GM18517 (cell line): ENCODE measurements around the gene CTNNA3.
"Not testable (repeated sequence)": the region's sequence is repeated elsewhere in the genome, so short reads cannot be mapped to it uniquely, and the experiment has no call there.

ENCODE experiments used
- ATAC-seq: cut with Tn5 transposase; IDR thresholded peaks from one replicate; pipeline ENCODE4 v1.9.1; 2021; ENCODE audit warnings: mild to moderate bottlenecking, moderate library complexity; ENCODE audit not compliant: unreplicated experiment

CTNNA3 gene

DNA sequence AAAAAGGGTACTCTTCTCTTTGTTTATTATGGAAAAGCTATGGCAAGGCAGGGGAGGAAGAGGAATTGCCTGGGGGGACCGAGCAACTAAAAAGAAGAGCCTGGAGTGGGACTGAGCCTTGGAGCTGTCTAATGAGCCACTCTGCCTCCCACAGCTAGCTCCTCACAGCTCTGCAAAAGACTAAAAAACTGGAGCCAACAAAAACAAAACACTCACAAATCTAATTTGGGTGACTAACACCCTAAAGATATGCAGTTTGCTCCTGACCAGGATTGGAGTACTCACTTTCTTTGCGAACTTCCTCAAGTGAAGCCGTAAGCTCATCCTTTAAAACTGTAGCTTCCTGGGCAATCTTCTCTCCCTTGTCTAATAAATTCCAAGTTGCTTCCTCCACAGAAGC, 89.4 kb downstream of the CTNNA3 start:
- ATAC-seq: no peak

DNA sequence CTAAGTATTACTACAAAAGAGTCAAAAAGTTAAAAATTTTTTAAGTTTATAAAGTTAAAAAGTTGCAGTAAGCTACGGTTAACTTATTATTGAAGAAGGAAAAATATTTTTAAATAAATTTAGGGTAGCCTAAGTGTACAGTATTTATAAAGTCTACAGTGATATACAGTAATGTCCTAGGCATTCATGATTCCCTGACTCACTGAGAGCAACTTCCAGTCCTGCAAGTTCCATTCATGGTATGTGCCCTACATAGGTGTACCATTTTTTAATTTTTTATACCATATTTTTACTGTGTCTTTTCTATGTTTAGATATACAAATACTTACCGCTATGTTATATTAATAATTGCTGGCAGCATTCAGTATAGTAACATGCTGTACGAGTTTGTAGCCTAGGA, 92.3 kb downstream of the CTNNA3 start:
- ATAC-seq: no peak

DNA sequence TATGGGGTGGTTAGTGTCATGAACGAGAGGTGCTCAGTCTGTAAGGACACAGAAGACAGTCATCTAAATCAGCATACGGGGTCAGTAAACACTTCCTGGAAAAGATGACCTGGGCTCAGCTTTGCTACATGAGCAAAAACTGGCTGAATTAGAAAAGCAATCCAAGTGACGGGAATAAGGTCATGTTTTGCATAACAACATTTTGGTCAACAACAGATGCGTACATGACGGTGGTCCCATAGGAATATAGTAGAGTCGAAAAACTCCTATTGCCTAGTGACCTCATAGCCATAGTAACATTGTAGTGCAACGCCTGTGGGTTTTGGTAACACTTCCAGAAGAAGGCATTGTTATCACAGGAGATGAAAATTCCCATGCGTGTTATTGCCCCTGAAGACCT, 92.9 kb downstream of the CTNNA3 start:
- no peak for ATAC-seq

DNA sequence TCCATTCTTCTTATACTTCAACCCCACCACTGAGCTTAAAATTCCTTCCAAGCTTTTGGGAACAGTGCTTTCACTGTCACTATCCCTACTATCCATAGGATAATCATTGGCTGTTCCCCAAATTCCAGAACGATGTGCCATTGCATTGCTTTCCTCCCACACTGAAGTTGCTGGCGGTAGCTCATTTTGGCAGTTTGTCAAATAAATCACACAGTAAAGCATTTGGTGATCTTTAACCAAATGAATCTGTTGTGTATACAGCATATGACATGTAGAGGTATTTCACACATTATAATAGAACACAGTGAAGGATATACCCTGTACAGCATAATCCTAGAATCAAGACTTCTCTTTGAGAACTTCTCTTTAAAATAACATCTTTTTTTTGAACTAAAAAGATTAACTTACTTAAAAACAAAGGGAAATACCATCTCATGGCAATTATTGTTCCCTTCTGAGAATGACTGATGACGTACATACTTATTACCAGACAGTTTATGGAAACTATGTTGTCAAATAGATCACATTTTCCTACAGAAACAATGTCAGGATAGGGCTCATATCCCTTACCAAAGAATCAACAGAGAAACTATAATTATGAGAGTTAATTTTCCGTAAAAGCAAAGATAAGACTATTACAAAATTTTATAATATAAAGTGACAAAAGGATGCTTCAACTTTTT, 93.6 kb downstream of the CTNNA3 start:
- no peak for ATAC-seq

DNA sequence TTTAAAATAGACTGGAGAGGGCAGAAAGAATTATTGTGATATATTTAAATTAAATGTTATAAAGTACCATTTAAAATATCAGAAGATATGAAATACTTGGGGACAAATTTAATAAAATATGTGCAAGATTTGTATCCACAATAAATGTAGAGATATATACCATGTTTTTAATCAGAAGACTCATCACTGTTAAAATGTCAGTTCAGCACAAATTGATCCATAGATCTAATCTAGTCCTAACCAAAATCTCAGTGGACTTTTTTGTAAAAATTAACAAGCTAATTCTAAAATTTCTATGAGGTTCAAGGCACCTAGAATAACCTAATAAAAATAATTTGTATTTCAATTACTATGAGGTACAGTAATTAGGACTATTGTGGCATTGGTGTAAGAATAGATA, 96.4 kb downstream of the CTNNA3 start:
- ATAC-seq: no peak

DNA sequence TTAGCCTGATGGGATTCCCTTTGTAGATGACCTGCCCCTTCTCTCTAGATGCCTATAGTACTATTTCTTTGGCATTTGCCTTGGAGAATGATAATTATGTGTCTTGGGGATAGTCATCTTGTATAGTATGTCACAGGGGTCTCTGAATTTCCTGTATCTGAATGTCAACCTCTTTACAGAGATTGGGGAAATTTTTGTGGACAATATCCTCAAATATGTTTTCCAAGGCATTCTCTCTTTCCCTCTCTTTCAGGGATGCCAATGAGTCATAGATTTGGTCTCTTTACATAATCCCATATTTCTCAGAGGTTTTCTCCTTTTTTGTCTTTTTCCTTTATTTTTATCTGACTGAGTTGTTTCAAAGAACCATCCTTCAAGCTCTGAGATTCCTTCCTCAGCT, 99.4 kb downstream of the CTNNA3 start:
- ATAC-seq: no peak

DNA sequence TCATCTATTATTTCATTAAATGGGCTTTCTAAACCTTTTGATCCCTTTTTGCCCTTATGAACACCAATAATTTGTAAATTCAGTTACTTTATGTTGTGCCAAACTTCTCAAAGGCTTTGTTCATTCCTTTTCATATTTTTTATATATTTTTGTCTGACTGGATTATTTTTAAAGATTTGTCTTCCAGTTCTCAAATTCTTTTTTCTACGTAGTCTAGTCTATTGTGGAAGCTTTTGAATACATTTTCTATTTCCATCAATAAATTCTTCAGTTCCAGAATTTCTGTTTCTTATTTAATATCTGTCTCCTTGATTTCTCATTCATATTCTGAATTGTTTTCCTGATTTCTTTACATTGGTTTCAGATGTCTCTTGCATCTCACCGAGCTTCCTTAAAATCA, 108.2 kb downstream of the CTNNA3 start:
- no peak for ATAC-seq

DNA sequence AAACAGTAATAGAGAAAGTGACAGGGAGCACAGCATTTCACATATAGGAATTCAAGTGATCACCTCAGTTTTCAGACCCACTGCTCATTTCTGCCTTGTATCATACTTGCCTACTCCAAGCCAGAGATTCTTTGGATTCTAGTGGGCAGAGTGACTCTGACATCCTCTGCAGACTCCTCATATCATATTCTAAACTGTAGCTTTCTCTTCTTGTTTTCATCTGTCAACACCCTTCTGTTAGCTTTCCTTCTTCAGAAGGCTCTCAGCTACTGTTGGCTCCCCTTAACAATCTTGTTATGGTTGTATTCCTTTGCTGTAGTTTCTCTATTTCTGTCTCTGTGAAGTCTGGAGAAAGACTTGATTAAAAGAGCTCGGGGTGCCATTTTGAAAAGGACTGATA, 120.5 kb downstream of the CTNNA3 start:
- no peak for ATAC-seq

DNA sequence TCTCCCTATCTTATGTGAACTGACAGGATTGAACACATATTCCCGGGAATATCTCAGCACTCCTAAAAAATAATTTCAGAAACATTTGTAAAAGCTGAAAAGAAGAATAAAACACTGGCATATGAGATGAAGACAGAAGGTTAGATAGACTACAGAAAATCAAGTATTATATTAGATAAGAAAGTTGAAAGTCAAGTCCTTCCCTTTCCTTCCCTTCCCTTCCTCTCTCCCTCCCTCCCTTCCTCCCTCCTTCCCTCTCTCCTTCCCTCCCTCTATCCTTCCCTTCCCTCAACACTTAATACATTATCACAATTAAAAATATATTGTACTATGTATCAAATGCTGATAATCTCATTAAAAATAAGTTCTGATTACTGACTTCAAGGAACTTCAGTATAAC, 122.5 kb downstream of the CTNNA3 start:
- no peak for ATAC-seq

DNA sequence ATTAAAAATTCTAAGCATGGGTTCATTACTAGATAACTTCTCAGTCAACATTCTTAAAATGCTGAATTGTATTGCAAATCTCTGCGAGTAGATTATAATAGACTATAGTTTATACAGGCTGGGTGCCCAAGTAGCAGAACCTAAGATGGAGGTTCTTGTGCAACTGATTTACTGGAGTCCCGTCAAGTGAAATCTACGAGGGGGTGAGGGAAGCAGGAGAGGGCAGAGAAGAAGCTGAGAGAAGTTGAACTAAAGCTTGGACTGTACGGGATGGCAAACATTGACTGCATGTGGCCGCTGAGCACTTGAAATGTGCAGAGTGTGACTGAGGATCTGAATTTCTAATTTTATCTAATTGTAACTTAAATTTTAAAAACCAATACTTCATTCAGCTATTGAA, 124.5 kb downstream of the CTNNA3 start:
- no peak for ATAC-seq

DNA sequence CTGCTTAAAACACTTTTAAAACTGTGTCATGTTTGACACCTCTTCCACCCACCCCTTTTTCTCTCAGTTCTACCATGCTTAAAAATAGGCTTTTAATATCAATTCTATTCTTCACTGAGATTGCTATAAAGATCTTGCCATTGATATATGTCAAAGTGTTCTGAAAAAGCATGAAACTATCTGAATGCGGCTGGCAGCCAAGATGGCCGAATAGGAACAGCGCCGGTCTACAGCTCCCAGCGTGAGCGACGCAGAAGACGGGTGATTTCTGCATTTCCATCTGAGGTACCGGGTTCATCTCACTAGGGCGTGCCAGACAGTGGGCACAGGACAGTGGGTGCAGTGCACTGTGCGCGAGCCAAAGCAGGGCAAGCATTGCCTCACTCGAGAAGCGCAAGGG, 137.7 kb downstream of the CTNNA3 start:
- ATAC-seq: not testable (repeated sequence)

DNA sequence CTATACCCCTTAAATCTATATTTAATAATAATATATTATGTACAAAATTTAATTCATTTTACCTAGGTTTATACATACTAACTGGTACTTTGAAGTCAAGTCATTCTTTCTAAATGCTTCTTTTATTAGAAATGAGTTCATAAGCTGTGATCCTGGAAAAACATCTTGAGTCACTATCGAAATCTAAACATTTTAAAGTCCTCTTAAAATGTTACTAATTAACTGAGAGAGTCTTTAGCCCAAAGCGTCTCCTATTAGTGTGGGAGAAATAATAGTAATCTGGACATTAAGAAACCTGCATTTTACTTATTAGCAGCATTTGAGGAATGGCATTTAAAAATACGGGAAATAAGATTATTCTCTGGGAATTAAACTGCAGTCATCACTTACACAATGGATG, 142.7 kb downstream of the CTNNA3 start:
- ATAC-seq: no peak

DNA sequence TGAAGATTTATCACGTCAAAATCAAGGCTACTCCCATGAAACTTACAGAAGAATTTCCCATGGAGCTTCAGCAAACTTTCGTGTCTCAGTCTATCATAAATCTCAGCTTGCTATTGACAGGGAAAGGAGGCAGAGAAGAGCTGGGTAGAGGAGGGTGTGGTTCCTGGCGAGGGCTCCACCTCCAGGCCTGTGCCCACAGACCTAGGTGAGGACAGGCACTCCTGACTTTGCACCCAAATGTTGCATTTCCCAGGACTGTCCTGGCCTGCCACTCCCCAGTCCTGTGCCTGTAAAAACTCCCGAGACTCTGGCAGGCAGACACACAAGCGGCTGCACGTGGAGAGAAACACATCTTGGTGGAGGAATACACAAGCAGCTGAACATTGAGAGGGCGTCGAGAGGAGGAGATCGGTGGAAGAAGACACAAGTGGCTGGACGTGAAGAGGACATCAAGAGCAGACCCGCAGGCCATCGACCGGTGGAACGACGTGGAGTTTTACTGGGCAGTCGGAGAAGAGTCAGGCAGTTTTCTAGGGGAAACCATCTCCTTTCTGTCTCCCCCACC, 145.1 kb downstream of the CTNNA3 start:
- no peak for ATAC-seq

DNA sequence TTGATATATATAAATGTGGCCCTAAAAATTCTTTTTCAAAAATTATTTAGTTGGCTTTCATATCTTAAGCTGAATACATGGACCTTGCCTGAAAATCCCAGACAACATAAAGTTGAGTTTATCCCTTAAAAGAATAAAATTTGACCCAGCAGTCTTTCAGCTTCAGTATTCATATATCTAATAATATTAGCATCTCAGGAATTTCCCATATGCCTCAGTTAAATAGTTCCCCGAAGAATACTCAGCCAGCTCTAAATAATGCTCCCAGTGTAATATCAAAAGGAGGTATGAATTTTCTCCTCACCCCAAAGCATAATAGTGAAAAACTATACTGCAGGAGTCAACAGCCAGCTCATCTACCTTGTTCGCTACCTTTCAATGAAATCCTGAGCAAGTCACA, 145.9 kb downstream of the CTNNA3 start:
- ATAC-seq: no peak

DNA sequence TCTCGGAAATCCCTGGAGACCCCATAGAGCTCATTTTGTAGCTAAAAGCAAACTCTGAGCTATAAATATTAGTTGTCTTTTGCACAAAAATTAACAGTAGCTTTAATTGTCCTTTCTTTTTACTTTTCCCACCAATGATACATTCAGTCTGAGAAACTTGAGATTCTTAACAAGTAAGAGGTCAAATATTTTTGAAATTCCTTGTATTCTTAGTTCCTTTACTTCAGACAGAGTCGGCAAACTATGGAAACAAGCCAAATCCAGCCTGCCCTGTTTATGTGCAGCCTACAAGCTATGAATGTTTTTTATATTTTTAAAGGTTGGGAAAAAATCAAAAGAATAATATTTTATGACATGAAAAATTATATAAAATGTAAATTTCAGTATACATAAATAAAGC, 146.6 kb downstream of the CTNNA3 start:
- no peak for ATAC-seq

DNA sequence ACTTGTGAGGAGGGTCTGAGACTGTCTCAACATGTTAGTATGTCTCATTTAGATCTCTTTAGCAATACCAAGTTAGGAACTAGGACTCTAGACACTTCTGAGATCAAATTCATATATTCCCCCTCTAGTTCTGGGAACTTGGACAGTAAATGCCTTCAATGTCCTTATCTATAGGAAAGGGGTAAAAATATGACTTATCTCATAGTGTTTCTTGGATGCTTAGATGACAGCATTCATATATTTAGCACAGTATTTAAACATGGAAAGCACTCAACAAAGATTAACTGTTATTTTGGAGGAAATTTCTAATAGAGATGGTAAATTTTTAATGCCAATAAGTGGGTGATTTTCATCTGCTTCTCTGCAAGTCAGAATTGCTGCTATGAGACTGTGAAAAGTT, 154.6 kb downstream of the CTNNA3 start:
- ATAC-seq: no peak

DNA sequence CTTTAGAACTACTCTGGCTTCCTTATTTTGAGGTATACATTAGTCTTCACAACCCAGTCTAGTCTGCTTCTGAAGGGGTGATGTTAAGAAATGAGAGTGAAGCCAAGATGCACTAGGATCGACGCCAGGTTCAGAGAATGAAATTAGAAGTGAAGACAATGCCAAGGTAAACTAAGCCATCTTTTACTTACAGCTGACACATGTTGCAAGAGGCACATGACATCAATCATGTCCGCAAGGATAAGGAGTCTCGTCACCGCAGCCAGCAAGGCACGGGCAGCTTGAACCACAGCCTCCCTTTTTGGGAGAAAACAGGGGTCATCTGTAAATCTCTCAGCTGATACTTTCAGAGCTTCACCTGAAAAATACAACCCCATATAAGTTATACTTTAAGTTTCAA, 156.7 kb downstream of the CTNNA3 start:
- no peak for ATAC-seq

DNA sequence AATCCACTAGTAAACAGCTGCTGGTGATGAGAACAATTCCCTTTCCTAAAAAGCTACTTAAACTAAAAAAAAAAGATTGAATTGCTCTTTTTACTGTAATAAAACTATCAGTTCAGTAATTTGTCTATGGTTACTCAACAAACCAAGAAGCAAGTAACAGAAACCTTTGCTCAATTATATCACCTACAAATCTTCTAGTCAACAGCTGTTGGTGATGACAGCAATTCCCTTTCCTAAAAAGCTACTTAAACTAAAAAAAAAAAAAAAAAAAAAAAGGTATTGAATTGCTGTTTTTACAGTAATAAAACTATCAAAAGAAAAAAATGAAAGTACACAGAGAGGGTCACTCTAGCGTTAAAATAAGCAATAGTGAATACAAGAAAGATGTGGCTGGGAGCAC, 158.1 kb downstream of the CTNNA3 start:
- ATAC-seq: no peak

DNA sequence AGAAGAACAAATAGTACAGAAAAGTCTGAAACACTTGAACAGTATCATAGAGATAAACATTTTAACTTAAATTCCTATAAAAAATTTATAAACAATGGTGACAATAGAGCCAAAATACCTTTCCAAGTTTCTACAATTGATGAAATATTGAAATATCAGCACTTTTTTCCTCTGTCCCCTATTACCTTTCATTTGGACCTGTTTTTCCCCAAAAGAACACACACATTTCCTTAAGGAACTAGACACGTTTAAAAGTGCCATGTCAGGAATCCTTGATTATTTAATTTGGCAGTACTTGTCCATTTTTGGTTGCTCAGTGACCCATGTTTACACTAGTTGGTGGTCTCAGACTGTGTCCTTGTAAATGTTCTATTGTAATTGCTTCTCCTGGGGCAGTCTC, 162.6 kb downstream of the CTNNA3 start:
- ATAC-seq: no peak

DNA sequence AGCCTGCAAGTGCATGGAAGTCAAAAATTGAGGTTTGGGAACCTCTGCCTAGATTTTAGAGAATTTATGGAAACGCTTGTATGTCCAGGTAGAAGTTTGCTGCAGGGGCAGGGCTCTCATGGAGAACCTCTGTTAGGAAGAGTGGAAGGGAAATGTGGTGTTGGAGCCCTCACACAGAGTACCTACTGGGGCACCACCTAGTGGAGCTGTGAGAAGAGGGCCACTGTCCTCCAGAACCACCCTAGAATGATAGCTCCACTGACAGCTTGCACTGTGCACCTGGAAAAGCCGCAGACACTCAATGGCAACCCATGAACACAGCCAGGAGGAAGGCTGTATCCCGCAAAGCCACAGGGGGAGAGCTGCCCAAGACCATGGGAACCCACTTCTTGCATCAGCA, 165.0 kb downstream of the CTNNA3 start:
- ATAC-seq: not testable (repeated sequence)

DNA sequence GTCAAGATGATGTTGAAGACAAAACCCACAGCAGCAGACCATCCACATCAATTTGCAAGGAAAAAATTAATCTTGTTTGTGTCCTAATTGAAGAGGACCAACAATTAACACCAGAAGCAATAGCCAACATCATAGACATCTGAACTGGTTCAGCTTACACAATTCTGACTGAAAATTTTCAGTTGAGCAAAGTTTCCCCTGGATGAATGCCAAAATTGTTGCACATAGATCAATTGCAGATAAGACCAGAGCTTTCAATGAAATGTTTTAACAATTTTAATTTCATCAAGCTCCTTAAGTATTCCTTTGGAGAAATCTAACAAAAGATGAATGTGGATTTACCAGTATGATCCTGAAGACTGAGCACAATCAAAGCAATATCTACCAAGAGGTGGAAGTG, 168.6 kb downstream of the CTNNA3 start:
- ATAC-seq: no peak

DNA sequence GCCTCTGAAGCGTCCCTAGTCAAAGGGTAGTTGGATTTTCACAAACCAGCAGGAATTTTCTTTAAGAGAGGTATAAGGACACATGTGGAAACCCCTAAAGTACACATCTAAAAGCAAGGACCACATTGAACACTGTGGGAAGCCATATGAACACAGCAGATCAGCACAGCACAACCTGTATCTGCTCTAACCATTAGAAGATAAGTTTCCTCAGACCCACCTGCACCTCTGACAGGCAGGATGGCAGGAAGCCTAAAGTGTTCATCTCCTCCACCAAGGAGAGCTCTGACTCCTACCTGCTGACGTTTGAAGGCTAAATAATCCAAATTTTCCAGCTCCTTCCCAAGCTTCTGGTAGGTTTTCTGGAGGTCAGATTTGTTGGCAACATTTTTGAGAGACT, 174.4 kb downstream of the CTNNA3 start:
- no peak for ATAC-seq

DNA sequence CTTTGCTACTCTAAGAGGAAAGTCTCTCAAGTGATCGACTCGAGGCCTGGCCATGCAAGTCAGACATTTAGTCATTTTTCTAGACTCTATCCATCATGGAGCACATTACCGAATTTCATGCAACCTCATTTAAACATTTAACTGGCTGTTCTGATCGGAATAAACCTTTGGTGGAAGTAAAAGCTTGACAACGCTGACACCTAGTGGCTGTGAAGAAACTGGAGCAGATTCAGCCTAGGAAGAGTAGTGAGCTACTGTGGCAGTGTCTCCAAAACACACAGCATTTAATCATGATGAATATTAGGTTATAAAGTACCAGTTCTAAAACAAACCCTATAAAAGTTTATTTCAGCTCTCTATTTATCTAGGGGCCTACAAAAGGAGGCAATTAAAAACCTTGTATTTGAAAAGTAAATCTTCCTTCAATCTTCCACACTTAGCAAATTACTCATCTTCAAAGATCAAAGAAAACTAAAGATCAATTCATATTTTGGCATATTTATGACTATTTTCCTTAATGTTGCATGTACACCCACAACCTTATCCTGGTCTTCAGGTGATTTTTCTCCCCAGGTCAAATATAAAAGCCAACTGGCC, 175.0 kb downstream of the CTNNA3 start:
- ATAC-seq: peak; percentile 86
